SK-N-SH treated with all-trans-retinoic acid at 6 μM for 48 hours (cell line): ENCODE results near the gene EGLN2.
"Not testable (repeated sequence)": the region's sequence is repeated elsewhere in the genome, so short reads cannot be mapped to it uniquely, and the experiment has no call there.

Source experiments
- ATAC-seq: fragments of 200-7000 bp; cut with Tn5 transposase; 3 replicates; pipeline ENCODE4 v1.9.1; 2020; ENCODE audit warnings: mild to moderate bottlenecking, moderate library complexity

The EGLN2 gene

DNA sequence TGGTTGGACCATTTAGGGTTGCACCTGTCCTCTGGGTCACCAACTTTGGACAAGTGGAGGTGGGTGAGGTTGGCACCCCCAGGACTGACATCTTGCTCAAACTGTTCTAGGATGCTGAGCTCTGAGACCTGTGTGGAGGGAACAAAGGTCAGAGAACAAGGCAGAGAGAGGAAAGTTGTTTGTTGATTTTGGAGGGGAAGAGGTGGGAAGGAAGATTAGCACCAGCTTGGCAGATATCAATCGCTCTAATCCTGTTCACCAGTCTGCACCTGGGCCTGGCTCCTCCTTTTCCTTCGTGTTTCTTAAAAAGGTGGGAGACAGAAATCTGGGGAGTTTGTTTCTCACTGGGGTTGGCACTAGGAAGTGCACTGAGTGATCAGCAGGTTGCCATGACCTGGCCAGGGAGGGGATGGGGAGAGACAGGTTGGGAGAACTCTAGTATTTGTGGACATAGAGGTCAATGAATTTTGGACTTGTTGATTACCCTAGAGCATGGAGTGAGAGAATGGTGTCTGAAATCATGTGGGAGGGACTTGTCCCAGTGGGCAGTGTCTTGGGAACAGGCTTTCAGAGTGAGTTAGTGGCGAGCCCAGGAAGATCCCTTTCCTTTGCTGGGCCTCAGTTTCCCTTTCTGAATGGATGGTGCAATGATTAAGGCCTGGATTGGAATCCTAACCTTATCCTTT, 53.6 kb downstream of the EGLN2 start:
- ATAC-seq = not testable (repeated sequence)
